WTC11 (cell line): Measurements from ENCODE around the gene EIF5A.

Experiments used
- ATF1 ChIP-seq: sonication (generic); formaldehyde crosslinking; IDR thresholded peaks from 2 replicates; pipeline ENCODE4 v1.8.1; 2023; ENCODE audit warnings: mild to moderate bottlenecking, moderate library complexity, missing genetic modification reagents
- CREM ChIP-seq: sonication (generic); formaldehyde crosslinking; IDR thresholded peaks from 2 replicates; pipeline ENCODE4 v1.8.1; 2022; ENCODE audit warnings: mild to moderate bottlenecking, missing genetic modification reagents, moderate library complexity
- FOXJ3 ChIP-seq: sonication (generic); formaldehyde crosslinking; IDR thresholded peaks from 2 replicates; pipeline ENCODE4 v1.9.0; 2021; ENCODE audit warnings: missing genetic modification reagents, mild to moderate bottlenecking, borderline replicate concordance
- TEAD4 ChIP-seq: sonication (generic); formaldehyde crosslinking; IDR thresholded peaks from 2 replicates; pipeline ENCODE4 v1.8.0; 2022; ENCODE audit warnings: mild to moderate bottlenecking, missing genetic modification reagents
- ZNF232 ChIP-seq: sonication (generic); formaldehyde crosslinking; IDR thresholded peaks from 2 replicates; pipeline ENCODE4 v1.8.0; 2022; ENCODE audit warnings: mild to moderate bottlenecking, missing genetic modification reagents
- TF ChIP-seq, protein P1 (sequence below): fragments of 200-600 bp; IDR thresholded peaks from 2 replicates; pipeline ENCODE4 v1.8.0; 2022; ENCODE audit warnings: antibody characterized with exemption
- TF ChIP-seq, protein P2 (sequence below): sonication (generic); formaldehyde crosslinking; IDR thresholded peaks from 2 replicates; pipeline ENCODE4 v1.8.1; 2023; ENCODE audit warnings: mild to moderate bottlenecking, missing genetic modification reagents
- TF ChIP-seq, protein P3 (sequence below): sonication (generic); formaldehyde crosslinking; IDR thresholded peaks from 2 replicates; pipeline ENCODE4 v1.8.0; 2022; ENCODE audit warnings: mild to moderate bottlenecking, missing genetic modification reagents
- TF ChIP-seq, protein P4 (sequence below): sonication (generic); formaldehyde crosslinking; IDR thresholded peaks from 2 replicates; pipeline ENCODE4 v1.8.0; 2022; ENCODE audit warnings: mild to moderate bottlenecking, missing genetic modification reagents

DNA sequence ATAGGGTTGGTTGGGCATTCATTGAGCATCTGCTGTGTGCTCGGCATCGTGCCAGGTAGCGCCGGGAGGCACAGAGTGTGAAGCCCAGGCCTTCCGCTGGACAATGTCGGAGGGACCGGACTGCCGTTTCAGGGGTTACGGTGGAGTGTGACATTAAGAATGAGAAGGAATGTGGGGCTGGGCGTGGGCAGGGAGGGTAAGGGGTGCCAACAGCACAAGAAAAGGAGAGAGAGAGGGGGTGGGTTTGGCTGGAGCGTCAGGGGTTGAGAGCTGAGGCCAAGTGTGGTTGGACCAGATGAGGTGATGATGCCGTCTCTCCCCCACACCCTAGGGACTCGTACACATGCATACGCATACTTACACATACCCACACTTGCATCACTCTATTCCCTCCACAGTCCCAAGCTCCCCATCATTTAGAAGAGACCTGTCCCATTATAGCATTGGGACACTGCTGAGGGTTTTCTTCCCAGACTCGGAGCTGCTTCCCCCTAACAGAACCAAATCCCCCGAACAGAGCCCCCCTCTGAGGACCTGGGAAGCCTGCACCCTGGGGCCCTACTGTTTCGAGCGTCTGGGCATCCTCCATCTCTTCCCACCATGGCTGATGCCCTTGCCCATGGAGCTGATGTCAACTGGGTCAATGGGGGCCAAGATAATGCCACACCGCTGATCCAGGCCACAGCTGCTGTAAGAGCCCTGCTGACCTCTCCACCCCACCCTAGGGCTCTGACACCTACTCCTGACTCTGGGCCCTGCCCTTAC is 41.2 kb downstream of the EIF5A start:
- TF ChIP-seq, protein P1, sequence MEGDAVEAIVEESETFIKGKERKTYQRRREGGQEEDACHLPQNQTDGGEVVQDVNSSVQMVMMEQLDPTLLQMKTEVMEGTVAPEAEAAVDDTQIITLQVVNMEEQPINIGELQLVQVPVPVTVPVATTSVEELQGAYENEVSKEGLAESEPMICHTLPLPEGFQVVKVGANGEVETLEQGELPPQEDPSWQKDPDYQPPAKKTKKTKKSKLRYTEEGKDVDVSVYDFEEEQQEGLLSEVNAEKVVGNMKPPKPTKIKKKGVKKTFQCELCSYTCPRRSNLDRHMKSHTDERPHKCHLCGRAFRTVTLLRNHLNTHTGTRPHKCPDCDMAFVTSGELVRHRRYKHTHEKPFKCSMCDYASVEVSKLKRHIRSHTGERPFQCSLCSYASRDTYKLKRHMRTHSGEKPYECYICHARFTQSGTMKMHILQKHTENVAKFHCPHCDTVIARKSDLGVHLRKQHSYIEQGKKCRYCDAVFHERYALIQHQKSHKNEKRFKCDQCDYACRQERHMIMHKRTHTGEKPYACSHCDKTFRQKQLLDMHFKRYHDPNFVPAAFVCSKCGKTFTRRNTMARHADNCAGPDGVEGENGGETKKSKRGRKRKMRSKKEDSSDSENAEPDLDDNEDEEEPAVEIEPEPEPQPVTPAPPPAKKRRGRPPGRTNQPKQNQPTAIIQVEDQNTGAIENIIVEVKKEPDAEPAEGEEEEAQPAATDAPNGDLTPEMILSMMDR, result no peak
- TF ChIP-seq FOXJ3 (CRISPR knock-in tag) (no peak), ZNF232 (CRISPR knock-in tag) (no peak), TEAD4 (CRISPR knock-in tag) (no peak), CREM (CRISPR knock-in tag) (no peak), ATF1 (CRISPR knock-in tag) (no peak)
- TF ChIP-seq, protein P2, sequence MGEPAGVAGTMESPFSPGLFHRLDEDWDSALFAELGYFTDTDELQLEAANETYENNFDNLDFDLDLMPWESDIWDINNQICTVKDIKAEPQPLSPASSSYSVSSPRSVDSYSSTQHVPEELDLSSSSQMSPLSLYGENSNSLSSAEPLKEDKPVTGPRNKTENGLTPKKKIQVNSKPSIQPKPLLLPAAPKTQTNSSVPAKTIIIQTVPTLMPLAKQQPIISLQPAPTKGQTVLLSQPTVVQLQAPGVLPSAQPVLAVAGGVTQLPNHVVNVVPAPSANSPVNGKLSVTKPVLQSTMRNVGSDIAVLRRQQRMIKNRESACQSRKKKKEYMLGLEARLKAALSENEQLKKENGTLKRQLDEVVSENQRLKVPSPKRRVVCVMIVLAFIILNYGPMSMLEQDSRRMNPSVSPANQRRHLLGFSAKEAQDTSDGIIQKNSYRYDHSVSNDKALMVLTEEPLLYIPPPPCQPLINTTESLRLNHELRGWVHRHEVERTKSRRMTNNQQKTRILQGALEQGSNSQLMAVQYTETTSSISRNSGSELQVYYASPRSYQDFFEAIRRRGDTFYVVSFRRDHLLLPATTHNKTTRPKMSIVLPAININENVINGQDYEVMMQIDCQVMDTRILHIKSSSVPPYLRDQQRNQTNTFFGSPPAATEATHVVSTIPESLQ (CRISPR knock-in tag), result no peak
- TF ChIP-seq, protein P3, sequence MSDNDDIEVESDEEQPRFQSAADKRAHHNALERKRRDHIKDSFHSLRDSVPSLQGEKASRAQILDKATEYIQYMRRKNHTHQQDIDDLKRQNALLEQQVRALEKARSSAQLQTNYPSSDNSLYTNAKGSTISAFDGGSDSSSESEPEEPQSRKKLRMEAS (CRISPR knock-in tag), result no peak
- TF ChIP-seq, protein P4, sequence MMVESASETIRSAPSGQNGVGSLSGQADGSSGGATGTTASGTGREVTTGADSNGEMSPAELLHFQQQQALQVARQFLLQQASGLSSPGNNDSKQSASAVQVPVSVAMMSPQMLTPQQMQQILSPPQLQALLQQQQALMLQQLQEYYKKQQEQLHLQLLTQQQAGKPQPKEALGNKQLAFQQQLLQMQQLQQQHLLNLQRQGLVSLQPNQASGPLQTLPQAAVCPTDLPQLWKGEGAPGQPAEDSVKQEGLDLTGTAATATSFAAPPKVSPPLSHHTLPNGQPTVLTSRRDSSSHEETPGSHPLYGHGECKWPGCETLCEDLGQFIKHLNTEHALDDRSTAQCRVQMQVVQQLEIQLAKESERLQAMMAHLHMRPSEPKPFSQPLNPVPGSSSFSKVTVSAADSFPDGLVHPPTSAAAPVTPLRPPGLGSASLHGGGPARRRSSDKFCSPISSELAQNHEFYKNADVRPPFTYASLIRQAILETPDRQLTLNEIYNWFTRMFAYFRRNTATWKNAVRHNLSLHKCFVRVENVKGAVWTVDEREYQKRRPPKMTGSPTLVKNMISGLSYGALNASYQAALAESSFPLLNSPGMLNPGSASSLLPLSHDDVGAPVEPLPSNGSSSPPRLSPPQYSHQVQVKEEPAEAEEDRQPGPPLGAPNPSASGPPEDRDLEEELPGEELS (CRISPR knock-in tag), result no peak
